CD14-positive monocyte (primary cell): Measurements from ENCODE around the gene GPR3. TPM values are rescaled to one million over a fixed set of nuclear protein-coding genes. Genes with fewer than 3 reads are reported as not detected.

Experiments used
- DNase-seq, 3 donors: peaks; one replicate each; pipeline ENCODE4 v3.0.0-alpha.2; 2011 to 2022
- H2AFZ ChIP-seq: 2 replicates; pipeline ENCODE4 v1.6.0; 2012; ENCODE audit warnings: mild to moderate bottlenecking, low read depth, low read length, inconsistent platforms; ENCODE audit not compliant: insufficient read depth, poor library complexity, severe bottlenecking
- H3K27ac ChIP-seq, 2 donors: 1 replicate in 1 of 2; 2 replicates in 1 of 2; pipeline ENCODE4 v1.5.1; 2012 to 2013; ENCODE audit warnings: low read length in 2 of 2, control low read depth in 1 of 2, inconsistent platforms in 1 of 2, low read depth in 1 of 2, mild to moderate bottlenecking in 1 of 2
- H3K27me3 ChIP-seq, 2 donors: one replicate each; pipeline versions ENCODE4 v1.6.0 to v1.6.1; 2011 to 2013; ENCODE audit warnings: low read length in 2 of 2; ENCODE audit not compliant: control insufficient read depth in 2 of 2, insufficient read depth in 2 of 2
- H3K36me3 ChIP-seq, 2 donors: replicated peaks in 1 of 2; 1 replicate in 1 of 2; 2 replicates in 1 of 2; pipeline versions ENCODE4 v1.5.1 to v1.6.1; 2012 to 2013; ENCODE audit warnings: low read length in 2 of 2, control low read depth in 1 of 2, inconsistent platforms in 1 of 2, mild to moderate bottlenecking in 1 of 2; ENCODE audit not compliant: insufficient read depth in 2 of 2, control insufficient read depth in 1 of 2
- H3K4me1 ChIP-seq, 2 donors: 1 replicate in 1 of 2; 2 replicates in 1 of 2; pipeline versions ENCODE4 v1.5.1 to v1.6.1; 2012 to 2013; ENCODE audit warnings: low read length in 2 of 2, control low read depth in 1 of 2, inconsistent platforms in 1 of 2, mild to moderate bottlenecking in 1 of 2, moderate library complexity in 1 of 2; ENCODE audit not compliant: insufficient read depth in 2 of 2, control insufficient read depth in 1 of 2
- H3K4me2 ChIP-seq: replicated peaks from 2 replicates; pipeline ENCODE3; 2012; ENCODE audit warnings: low read length, moderate library complexity, mild to moderate bottlenecking; ENCODE audit not compliant: poor library complexity, severe bottlenecking; ENCODE audit errors: extremely low read depth
- H3K4me3 ChIP-seq, 3 experiments: fragments of 200-600 bp in 1 of 3; sonication (generic) in 1 of 3; replicated peaks in 1 of 3; 1 replicate in 2 of 3; 2 replicates in 1 of 3; pipeline ENCODE4 v1.5.1; 2011 to 2013; ENCODE audit warnings: low read length in 3 of 3, mild to moderate bottlenecking in 3 of 3, control low read depth in 2 of 3, low read depth in 2 of 3, inconsistent platforms in 1 of 3, moderate library complexity in 1 of 3
- H3K79me2 ChIP-seq: 2 replicates; pipeline ENCODE4 v1.6.0; 2012; ENCODE audit warnings: mild to moderate bottlenecking, control low read depth, inconsistent platforms, low read length, moderate library complexity; ENCODE audit not compliant: insufficient read depth
- H3K9ac ChIP-seq: 2 replicates; pipeline ENCODE4 v1.6.0; 2017; ENCODE audit warnings: low read length, mild to moderate bottlenecking; ENCODE audit not compliant: insufficient read depth, poor library complexity, severe bottlenecking
- H3K9me3 ChIP-seq, 2 donors: replicated peaks in 1 of 2; 1 replicate in 1 of 2; 2 replicates in 1 of 2; pipeline versions ENCODE4 v1.5.1 to v1.6.1; 2012 to 2013; ENCODE audit warnings: low read length in 2 of 2, control low read depth in 1 of 2; ENCODE audit not compliant: control insufficient read depth in 1 of 2, insufficient read depth in 1 of 2
- H4K20me1 ChIP-seq: 2 replicates; pipeline ENCODE4 v1.6.0; 2012; ENCODE audit warnings: mild to moderate bottlenecking, low read length, control low read depth, moderate library complexity; ENCODE audit not compliant: insufficient read depth
- H3K27ac Mint-ChIP-seq, 7 donors: one replicate each; pipeline ENCODE4 v1.8.0; 2020; ENCODE audit warnings: mild to moderate bottlenecking in 7 of 7, mixed read lengths in 7 of 7, moderate library complexity in 6 of 7, inconsistent platforms in 2 of 7
- H3K27me3 Mint-ChIP-seq, 3 donors: one replicate each; pipeline ENCODE4 v1.8.0; 2021 to 2022; ENCODE audit warnings: low read depth in 3 of 3, mild to moderate bottlenecking in 3 of 3, mixed read lengths in 3 of 3, moderate library complexity in 3 of 3, inconsistent platforms in 1 of 3
- H3K36me3 Mint-ChIP-seq, 2 donors: one replicate each; pipeline ENCODE4 v1.8.0; 2020; ENCODE audit warnings: mixed read lengths in 2 of 2, inconsistent platforms in 1 of 2, mild to moderate bottlenecking in 1 of 2
- H3K4me1 Mint-ChIP-seq: one replicate; pipeline ENCODE4 v1.8.0; 2020; ENCODE audit warnings: mild to moderate bottlenecking, mixed read lengths
- H3K4me3 Mint-ChIP-seq, 2 donors: one replicate each; pipeline ENCODE4 v1.8.0; 2020; ENCODE audit warnings: mild to moderate bottlenecking in 2 of 2, mixed read lengths in 2 of 2, moderate library complexity in 1 of 2
- H3K9me3 Mint-ChIP-seq, 7 donors: one replicate each; pipeline ENCODE4 v1.8.0; 2020 to 2022; ENCODE audit warnings: mixed read lengths in 7 of 7, mild to moderate bottlenecking in 6 of 7, moderate library complexity in 6 of 7, inconsistent platforms in 2 of 7
- CTCF ChIP-seq: fragments of 200-600 bp; IDR thresholded peaks from one replicate; pipeline ENCODE4 v1.8.0; 2022; ENCODE audit warnings: antibody characterized with exemption, mild to moderate bottlenecking
- WGBS: methylation state at CpG from one replicate; pipeline ENCODE4 v1.1.5; 2013; ENCODE audit warnings: missing lambda C conversion rate; ENCODE audit not compliant: insufficient coverage; 5-methylcytosine and 5-hydroxymethylcytosine counted together
- intact Hi-C, 2 donors: fragments of 100-400 bp; cut with micrococcal nuclease; formaldehyde crosslinking; loops; one replicate each; pipeline versions ENCODE4 v1.15.0 to v1.15.1; 2023
- polyA plus RNA-seq, 3 donors: library from polyadenylated mRNA; depleted of rRNA in 1 of 3; unstranded in 2 of 3; stranded (reverse) in 1 of 3; fragments of 300-500 nt in 2 of 3; fragments of >200 nt in 1 of 3; fragmentation: Illumina TruSeq in 2 of 3; gene quantifications; 1 replicate in 2 of 3; 2 replicates in 1 of 3; pipeline ENCODE4 v1.2.3, GENCODE V29; 2012 to 2021

GPR3 gene
- polyA plus RNA-seq, 3 donors = 0.26 to 2.7 TPM; not detected in 1

- peak overlapping the region in 1 of 3 experiments; percentile 84 for H3K4me3 ChIP-seq
- no peaks in the 10 kb centered on the region for H3K9me3 ChIP-seq
- intact Hi-C loops = no loop called here
- H3K9ac ChIP-seq = no peak overlapping the region
- Mint-ChIP-seq H3K4me1 (peaks cover 63% of the 10 kb centered on the region), H3K4me3 (peak overlapping the region; percentile 86 to 94), H3K27me3 (peaks cover 8 to 21% (median 19%) of the 10 kb centered on the region in 3 donors), H3K36me3 (peaks cover 13 to 36% of the 10 kb centered on the region in 2 donors), H3K9me3 (peaks cover 0 to 2% (median 0%) of the 10 kb centered on the region in 7 donors), H3K27ac (peak overlapping the region in 6 of 7 donors; percentile 46 to 98 (median 85))
- peaks cover 56 to 67% of the 10 kb centered on the region in 2 donors for H3K4me1 ChIP-seq
- H4K20me1 ChIP-seq = peaks cover 9% of the 10 kb centered on the region
- peaks cover 0 to 11% of the 10 kb centered on the region in 2 donors for H3K27me3 ChIP-seq
- no peak for TF ChIP-seq CTCF
- DNase-seq = no peak
- H3K4me2 ChIP-seq = peak overlapping the region; percentile 97
- 64% methylated on average over 6 of the region's 11 CpGs for WGBS
- H2AFZ ChIP-seq = peak overlapping the region; percentile 73
- peaks cover 0 to 22% of the 10 kb centered on the region in 2 donors for H3K36me3 ChIP-seq
- no peaks in the 10 kb centered on the region for H3K79me2 ChIP-seq
- H3K27ac ChIP-seq = peak overlapping the region in 1 of 2 donors; percentile 12
These were observed 27.6 kb upstream of the GPR3 start for GRCh38 chr1:27364696-27365371.

GRCh38 chr1:27365372-27366112 is 26.9 kb upstream of the GPR3 start:
- H3K9me3 ChIP-seq = no peaks in the 10 kb centered on the region
- H3K4me3 Mint-ChIP-seq = peak overlapping the region; percentile 86 to 94
- peaks cover 58 to 67% of the 10 kb centered on the region in 2 donors for H3K4me1 ChIP-seq
- peaks cover 0 to 22% of the 10 kb centered on the region in 2 donors for H3K36me3 ChIP-seq
- peaks cover 7% of the 10 kb centered on the region for H4K20me1 ChIP-seq
- H3K27me3 ChIP-seq = peaks cover 0 to 8% of the 10 kb centered on the region in 2 donors
- H3K9ac ChIP-seq = peak overlapping the region; percentile 63
- 4% methylated on average over 33 of the region's 40 CpGs for WGBS
- peaks cover 63% of the 10 kb centered on the region for H3K4me1 Mint-ChIP-seq
- no peaks in the 10 kb centered on the region for H3K9me3 Mint-ChIP-seq
- peak overlapping the region; percentile 97 for H3K4me2 ChIP-seq
- H3K36me3 Mint-ChIP-seq = peaks cover 13 to 34% of the 10 kb centered on the region in 2 donors
- peak; percentile 71 to 78 (median 71) for DNase-seq
- peak overlapping the region; percentile 77 to 98 (median 93) for H3K27ac Mint-ChIP-seq
- intact Hi-C loops = loop anchor here in 1 of 2 donors (2.0 kb wide), 1 partner anchor 23 kb away; no protein-coding TSS in a partner anchor
- peak overlapping the region; percentile 52 to 64 for H3K27ac ChIP-seq
- peak overlapping the region; percentile 64 to 84 (median 73) for H3K4me3 ChIP-seq
- no peak for TF ChIP-seq CTCF
- H2AFZ ChIP-seq = peak overlapping the region; percentile 73
- no peaks in the 10 kb centered on the region for H3K79me2 ChIP-seq
- peaks cover 7 to 16% (median 13%) of the 10 kb centered on the region in 3 donors for H3K27me3 Mint-ChIP-seq
